ENCODE measurements around the gene B3GALT5.
"Not testable (repeated sequence)": the region's sequence is repeated elsewhere in the genome, so short reads cannot be mapped to it uniquely, and the experiment has no call there.

B3GALT5 gene, protein sequence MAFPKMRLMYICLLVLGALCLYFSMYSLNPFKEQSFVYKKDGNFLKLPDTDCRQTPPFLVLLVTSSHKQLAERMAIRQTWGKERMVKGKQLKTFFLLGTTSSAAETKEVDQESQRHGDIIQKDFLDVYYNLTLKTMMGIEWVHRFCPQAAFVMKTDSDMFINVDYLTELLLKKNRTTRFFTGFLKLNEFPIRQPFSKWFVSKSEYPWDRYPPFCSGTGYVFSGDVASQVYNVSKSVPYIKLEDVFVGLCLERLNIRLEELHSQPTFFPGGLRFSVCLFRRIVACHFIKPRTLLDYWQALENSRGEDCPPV
- 0 reads per million in 2 experiments for total RNA-seq

DNA sequence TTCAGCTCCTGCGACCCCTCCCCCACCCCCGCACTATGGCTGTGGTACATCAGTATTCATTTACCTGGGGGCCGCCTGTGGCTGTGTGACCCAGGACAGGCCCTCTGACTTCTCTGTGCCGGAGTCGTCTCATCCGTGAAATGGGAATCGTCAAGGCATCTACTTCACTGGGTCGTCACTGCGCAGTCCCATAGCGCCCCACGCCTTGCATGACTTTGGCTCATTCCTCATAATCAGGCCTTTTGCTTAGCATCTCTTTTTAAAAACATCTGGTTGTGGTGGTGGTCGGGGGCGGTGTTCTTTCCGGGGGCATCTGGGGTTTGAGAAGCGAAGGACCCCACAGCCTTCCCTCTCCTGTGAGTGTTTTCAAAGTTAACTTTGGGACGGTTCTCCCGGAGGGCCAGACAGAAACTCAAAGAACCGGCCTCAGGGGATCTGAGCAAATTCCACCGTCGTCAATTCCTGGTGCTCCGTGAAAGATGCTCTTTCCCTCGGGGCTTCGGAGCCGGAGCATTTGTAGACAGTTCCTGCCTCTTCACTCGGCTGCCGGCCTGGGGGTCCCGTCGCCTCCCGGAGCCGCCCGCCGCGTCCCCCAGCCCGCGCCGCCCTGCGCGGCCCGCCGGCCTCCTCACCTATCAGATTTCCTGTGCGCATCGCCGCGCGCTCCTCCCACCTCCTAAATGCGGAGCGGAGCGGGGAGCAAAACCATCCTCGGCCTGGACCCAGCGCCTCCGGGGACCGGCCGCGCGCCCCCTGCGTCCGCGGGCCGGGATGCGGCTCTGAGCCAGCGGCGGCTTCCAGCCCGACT lies at the start of gene B3GALT5:
Gene B3GALT5 (plus strand): TSS at position 708 of the 808 bp plus-strand sequence. CDS start 47,620 bp downstream, outside the sequence.
- DNase-seq (ENCODE audit: low read depth) = no peak

DNA sequence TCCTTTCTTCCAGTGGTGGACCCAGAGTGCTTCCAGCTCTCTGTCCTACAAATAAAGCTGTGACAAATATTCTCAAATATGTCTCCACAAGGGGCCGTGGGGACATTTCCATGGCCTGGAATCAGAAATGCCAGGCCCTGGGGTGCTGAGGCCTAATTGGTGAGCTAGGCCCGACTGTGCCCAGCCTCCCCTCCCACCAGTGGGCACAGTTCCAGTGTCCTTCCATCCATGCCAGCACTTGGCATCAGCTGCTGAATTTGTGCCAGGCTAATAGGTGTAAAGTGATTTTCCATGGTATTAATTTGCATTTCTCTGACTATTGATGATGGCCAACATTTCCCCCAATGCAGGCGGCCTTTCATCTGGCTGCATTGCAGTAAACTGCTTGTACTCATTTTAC lies 48.5 kb upstream of the B3GALT5 start:
- DNase-seq (ENCODE audit: low read depth) = no peak

DNA sequence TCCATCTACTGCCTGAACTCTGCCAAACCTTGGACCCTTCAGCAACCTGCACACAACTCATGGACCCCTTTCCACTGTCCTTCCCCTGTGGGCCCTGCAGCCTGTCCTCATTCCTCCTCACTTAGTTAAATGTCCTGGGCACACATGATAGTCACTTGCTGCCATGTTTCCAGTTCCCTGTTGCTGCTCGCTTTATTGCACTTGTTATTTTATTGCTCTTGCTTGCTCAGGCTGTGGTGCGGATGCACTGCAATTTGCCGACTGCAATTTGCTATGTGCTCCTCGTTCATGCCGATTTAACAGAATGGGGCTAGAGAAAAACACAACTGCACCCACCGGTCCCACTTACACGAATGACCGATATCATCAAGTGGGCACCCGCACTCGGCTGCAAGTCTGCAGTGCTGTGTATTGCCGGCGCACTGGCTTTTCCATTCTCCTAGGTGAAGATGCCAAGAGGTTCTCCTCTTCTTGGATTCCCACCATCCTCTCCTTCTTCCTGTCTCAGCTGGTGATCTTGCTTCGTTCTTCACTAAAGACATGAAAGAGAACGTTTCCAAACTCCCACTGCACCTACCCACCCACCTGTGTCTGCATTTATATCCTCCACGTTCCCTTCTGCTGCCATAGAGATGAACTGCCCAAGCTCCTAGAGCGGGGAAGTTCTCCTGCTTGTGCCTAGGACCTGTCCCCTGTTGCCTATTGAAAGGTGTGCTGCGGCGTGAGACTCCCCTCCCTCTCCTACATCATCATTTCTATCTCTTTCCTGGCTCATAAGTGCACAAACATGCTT lies 45.4 kb upstream of the B3GALT5 start:
- DNase-seq (ENCODE audit: low read depth) = no peak

DNA sequence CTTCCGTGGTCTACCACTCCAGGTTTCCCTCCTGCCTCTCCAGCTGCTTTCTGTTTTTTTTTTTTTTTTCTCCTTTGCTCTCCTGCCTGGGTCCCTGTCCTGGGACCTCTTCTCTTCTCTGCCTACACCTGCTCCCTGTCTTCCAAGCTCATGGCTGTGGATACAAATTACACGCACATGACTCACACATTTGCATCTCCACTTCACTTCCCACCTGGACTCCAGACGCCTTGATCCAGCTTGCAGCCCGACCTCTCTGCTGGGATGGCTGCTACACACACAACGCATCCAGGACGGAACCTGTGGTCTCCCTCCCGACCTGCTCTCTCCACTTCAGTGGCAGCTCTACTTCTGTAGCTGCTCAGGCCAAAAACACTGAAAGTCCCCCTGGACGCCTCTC lies 44.4 kb upstream of the B3GALT5 start:
- DNase-seq (ENCODE audit: low read depth) = no peak

DNA sequence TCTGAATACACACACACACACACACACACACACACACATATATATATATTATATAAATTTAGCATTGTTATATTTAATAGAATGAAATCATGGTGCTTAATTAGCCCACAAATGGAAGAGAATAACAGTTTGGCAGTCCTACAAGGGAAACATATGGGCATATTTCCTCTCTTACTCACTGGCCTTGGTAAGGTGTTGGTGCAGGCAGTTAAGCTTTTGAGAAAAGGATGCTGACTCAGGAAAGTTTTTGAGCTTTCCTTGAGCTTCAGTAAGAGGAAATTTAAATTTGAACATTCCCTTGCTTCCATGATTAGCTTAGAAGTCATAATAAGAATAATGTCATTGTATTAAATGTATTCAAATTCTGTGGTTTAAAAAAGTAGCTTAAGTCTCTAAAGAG lies 37.0 kb upstream of the B3GALT5 start:
- DNase-seq (ENCODE audit: low read depth) = no peak

DNA sequence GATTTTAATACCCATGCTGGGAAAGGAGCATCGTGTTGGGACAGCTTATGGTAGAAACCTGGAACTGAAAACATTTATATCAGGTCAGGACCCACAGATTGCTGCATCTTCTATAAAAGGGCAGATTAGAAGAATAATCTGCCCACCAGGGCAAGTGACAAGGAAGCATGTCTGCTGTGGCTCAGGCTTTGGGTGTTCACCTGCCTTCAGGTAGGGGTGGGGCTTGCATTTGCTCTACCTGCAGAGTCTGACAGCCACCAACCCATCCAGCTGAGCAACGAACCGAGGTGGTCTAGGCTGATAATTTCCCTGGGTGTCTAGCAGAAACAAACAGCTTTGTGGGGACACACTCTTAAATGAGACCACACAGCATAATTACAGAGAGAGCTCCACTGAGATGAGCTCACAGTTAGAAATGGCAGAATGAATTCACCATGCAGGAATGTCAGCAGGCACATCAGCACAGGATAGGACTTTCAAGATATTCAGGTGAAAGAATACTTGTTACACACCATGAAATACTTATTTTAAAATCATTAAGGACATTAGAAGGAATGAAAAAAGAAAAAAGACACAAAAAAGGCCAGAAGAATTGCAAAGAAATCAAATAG lies 36.1 kb upstream of the B3GALT5 start:
- DNase-seq (ENCODE audit: low read depth) = no peak

DNA sequence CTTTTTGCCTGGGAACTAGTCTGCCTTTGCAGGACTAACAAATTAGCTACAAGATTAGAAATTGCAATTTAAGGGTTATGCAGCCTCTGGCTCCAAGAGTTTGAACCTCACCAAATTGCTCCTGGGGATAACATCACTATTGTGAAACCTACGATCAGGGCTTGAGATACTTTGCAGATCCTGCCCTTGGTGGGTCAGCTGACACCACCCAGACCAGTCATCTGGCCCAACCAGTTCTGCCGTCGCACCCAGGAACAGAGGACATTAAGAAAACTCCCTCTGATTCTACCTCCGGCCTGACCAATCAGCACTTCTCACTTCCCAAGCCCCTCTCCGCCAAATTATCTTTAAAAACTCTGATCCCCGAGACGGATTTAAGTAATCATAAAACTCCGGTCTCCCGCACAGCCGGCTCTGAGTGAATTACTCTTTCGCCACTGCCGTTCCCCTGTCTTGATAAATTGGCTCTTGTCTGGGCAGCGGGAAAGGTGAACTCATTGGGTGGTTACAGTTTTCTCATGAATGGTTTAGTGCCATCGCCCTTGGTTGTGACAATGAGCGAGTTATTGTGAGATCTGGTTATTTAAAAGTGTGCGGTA lies 32.9 kb upstream of the B3GALT5 start:
- DNase-seq (ENCODE audit: low read depth) = no peak

DNA sequence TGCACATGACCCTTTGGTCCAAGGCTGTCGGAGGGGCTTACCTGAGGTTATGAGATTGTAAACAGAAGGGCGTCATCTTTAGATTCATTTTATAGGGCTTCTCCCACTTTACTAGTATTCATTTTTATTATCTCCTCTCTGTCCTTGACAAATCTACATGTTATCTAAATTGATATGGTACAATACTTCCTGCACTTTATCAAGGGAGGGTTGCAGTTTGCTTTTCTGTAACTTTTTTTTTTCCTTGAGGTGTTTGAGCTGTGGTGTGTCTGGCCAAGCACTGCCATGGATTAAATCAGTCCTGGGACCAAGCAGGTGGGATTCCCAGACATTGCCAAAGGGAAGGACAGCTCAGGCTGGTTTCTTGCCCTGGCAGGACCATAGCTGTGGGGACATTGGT lies 32.0 kb upstream of the B3GALT5 start:
- DNase-seq (ENCODE audit: low read depth) = no peak

DNA sequence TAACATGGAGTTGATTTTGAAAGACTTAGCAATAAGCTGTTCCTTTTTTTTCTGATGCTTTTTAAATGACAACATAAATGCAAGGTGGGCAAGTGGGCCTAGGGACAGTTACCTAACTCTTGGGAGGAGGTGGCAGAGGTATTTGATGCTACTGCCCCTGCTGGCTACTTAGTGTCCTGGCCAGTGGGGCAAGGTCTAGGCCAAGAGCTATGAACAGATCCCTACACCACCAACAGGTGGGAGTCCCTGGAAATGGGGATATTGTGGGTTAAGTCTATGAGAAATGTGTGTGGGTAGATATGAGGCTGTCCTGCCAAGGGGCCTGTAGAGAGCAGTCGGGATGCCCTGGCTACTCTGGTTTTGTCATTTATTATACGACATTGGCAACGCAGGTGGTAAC lies 31.3 kb upstream of the B3GALT5 start:
- no peak for DNase-seq (ENCODE audit: low read depth)

DNA sequence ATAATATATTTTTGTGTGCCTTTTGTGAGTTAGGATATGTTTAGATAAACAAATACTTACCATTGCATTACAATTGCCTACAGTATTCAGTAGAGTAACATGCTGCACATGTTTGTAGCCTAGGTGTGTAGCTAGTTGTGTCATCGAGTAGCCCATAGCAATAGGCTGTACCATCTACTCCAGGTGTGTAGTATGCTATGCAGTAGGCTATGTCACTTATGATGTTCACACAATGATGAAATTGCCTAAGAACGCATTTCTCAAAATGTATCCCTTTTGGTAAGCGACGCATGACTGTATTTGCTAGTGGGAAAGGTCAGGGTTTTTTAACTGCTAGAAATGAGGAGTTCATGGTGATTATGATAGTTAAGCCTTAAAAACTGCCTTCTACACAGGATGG lies 30.0 kb upstream of the B3GALT5 start:
- no peak for DNase-seq (ENCODE audit: low read depth)

DNA sequence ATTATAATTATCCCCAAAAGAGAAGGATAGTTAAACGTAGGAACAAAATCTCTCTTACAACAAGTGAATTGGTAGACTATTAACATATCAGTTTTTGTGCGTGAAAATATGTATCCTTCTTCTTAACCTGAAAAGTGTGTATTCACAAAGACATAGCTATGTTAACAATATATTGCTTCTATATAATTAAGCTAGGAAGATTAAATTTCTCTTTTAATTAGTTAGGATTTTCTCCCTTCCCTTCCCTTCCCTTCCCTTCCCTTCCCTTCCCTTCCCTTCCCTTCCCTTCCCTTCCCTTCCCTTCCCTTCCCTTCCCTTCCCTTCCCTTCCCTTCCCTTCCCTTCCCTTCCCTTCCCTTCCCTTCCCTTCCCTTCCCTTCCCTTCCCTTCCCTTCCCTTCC lies 29.2 kb upstream of the B3GALT5 start:
- not testable (repeated sequence) for DNase-seq (ENCODE audit: low read depth)

DNA sequence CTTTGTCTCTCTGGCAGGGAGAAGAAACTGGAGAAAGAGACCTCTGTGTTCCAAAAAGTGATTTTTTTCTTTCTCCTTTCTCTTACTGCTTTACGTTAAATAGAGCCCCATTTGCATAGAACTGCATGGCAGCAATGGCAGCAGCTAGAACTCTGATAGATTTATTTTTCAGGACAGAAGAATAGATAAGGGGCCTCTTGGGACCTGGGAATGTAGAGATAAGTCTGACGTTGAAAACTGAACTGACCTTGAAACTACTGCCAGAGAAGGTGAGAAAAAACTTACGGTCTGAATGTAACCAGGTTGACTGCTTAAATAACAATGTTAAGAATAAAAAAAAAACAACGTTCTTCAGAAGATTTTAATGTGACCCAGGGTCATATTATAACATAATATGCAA lies 25.4 kb upstream of the B3GALT5 start:
- no peak for DNase-seq (ENCODE audit: low read depth)

DNA sequence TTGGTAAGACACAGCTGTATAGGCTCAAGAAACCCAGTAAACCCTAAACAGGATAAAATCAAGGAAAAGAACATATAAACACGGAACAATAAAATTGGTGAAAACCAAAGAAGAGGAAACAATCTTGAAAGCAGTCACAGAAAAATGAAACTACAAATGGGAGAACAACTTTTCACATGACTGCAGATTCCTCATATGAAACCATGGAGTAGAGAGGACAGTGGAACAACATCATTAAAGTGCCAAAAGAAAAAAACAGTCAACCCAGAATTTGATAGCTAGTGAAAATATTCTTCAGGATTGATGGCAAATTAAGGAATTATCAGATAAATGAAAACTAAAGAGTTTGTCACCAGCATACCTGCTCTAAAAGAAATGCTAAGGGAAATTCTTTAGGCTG lies 23.9 kb upstream of the B3GALT5 start:
- DNase-seq (ENCODE audit: low read depth) = no peak

DNA sequence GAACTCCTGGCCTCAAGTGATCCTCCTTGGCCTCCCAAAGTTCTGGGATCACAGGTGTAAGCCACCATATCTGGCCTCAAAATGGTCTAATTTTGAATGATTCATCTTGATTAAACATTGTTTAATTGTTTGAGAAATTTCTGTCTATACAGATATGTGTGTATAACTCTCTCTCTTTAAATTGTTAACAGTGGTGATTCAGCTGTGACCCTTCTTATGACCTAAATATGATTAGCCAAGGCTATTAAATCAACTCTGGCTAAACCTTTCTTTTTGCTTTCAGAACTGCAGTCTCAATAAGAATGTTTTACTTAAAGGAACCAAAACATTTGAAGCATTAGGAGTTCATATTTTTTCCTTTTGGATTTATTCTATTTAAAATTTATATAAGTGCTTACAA lies 19.2 kb upstream of the B3GALT5 start:
- no peak for DNase-seq (ENCODE audit: low read depth)

DNA sequence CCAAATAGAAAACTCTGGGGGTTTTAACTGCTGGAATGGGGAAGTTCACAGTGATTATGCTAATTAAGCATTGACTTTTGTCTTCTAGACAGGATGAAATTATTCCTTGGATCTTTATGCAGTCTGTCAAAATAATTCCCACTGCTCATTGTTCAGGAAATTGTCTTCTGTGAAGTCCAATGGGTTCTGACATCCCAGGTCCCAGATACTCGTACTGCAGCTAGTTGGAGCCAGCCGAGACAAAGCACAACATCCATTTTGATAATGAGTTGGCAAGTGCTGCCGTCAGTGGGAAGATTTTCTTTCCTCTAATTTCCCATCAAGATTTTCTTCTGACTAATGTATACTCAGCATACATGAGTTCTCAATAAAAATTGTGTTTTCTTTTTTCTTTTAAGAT lies 17.3 kb upstream of the B3GALT5 start:
- DNase-seq (ENCODE audit: low read depth) = no peak

DNA sequence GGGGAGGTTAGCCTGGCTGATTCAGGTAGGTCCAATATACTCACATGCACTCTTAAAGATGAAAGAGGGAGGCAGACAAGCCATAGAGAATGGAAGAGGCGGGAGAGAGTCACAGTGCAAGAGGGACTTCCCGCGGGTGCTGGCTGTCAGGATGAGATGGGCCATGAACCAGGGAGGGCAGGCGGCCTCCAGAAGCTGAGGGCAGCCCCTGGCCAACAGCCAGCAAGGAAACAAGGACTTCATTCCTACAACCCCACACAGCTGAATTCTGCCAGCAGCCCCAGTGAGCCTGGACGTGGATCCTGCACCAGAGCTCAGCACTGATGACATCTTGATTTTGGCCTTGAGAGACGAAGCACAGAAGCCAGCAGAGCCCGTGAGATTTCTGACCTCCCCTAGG lies 15.1 kb upstream of the B3GALT5 start:
- no peak for DNase-seq (ENCODE audit: low read depth)

DNA sequence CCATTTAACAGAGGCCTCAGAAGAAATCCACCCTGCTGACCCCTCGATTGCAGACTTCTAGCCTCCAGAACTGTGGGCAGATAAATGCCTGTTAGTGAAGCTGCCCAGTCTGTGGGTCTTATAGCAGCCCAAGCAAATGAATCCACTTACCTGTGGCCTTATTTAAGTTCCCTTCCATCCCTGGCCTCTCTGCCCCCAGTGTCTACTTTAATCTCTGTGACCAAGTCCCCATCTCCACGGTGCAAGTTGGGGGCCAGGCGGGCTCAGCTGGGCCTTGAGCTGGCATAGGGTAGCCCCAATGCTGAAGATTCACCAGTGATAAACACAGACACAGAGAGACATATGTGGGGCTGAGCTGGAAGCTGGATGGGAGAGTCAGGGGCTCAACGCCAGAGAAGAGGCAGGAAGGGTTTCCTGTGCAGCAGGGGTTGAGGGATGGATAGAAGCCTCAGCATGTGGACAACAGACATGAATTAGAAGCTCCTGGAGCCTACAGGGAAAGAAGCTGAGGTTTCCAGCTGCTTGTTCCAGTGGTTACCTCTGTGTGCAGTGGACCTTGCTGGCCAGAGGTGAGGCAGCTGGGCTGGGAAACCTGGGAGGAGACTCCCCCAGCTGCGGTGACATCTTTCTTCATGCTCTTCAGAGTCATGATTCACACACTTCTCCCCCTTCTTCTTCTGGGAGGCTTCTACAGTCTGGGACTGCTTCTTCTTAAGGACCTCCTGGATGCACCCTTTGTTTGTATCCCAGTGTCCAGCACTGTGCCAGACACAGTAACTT lies 13.4 kb upstream of the B3GALT5 start:
- no peak for DNase-seq (ENCODE audit: low read depth)

DNA sequence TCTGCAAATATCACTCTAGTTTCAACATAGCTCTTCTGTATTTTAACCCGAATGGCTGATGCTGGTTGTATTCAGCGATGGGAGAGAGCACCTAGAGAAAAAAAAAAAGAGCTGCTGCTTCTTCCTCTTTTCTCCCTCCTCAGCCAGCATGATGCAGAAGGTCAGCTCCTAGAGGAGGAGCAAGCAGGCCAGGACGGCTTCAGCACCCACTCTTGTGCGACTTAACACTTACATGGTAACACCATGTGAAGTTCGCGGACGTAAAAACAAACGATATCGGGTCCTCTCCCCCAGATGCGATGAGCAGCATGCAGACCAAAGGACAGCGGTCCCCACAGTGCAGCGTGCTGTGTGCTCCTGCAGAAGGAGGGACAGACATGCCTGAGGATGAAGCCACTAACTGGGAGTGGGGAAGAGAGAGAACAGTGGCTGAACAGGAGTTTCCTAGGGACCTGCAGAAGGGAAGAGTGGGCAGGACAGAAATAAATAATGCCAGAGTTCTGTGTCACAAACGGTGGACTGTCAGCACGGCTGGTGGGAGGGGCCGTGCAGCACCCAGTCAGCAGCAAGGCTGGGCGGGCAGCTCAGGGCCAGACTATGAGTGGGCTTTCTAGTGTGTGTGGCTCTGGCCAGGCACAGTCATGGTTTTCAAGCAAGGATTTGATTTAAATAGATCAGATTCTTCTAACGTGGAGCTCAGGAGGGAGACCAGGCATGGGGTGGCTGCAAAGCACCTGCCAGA lies 11.4 kb upstream of the B3GALT5 start:
- no peak for DNase-seq (ENCODE audit: low read depth)

DNA sequence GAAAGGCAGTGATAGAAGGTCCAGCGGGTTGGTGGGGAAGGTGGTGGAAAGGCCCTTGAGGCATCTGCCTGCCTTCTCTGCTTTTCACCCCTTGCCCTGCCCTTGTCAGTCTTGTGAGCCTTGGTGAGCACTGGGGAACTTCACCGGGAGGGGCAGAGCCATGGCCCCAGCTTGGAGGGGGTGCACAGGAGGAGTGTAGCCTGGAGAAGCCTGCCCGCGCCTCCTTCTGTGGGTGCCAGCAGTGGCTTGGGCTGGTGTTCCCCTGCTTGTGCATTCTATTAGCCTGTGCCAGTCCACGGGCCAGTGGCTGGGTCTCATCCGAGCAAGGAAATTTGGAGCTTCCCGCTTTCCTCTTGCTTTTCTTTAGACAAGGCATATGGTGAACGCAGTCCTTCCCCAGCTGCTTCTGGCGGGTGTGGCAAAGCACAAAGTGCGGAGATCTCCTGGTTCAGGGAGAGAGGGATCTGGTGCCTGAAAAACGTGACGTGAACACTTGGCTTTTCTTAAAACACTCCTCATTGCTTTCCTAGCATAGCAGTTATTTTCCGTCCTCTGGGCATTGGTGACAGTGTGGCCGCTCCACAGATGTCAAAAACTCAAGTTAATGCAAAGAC lies 10.6 kb upstream of the B3GALT5 start:
- DNase-seq (ENCODE audit: low read depth) = no peak

DNA sequence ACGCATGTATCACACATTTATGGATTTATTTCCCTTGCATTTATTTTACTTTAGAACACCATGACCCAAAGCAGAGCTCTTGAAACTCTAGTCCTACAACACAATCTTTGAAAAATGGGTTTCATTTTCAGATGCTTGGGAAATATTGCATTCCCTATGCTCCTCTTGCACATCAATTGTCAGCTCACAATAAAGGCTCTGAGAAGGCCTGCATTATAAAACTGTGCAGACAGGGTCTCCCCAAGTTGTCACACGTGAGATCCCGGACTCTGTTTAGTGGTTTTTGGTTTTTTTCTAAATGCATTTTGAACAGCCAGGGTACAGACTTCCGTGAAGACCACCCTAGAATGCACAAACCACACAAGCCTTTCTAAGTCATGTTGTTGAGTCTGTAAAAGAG lies 9.9 kb upstream of the B3GALT5 start:
- DNase-seq (ENCODE audit: low read depth) = no peak
